DOHH2 (cell line): Measurements from ENCODE around the gene LY6G6F.

Experiments
- H3F3A ChIP-seq: fragments of 200-600 bp; sonication (generic), shearing (Covaris generic); 2 replicates; pipeline ENCODE4 v1.6.0; 2016; ENCODE audit warnings: antibody characterized with exemption, mild to moderate bottlenecking; ENCODE audit not compliant: control insufficient read depth, insufficient read depth
- H3K27ac ChIP-seq: fragments of 200-600 bp; sonication (generic); 2 replicates; pipeline ENCODE4 v1.5.1; 2014; ENCODE audit warnings: low read depth, mild to moderate bottlenecking, low read length, moderate library complexity
- H3K27me3 ChIP-seq: fragments of 200-600 bp; sonication (generic); 2 replicates; pipeline ENCODE4 v1.6.1; 2014; ENCODE audit warnings: mild to moderate bottlenecking, low read length, mixed read lengths; ENCODE audit not compliant: control insufficient read depth
- H3K36me3 ChIP-seq: fragments of 200-600 bp; sonication (generic); 2 replicates; pipeline ENCODE4 v1.6.1; 2014; ENCODE audit warnings: mild to moderate bottlenecking, low read length, moderate library complexity, mixed read lengths; ENCODE audit not compliant: control insufficient read depth
- H3K4me1 ChIP-seq: fragments of 200-600 bp; sonication (generic); 2 replicates; pipeline ENCODE4 v1.6.1; 2014; ENCODE audit warnings: mild to moderate bottlenecking, low read length, mixed read lengths; ENCODE audit not compliant: control insufficient read depth
- H3K4me2 ChIP-seq: fragments of 200-600 bp; sonication (generic); 2 replicates; pipeline ENCODE4 v1.6.0; 2014; ENCODE audit warnings: mild to moderate bottlenecking, low read length, moderate library complexity
- H3K4me3 ChIP-seq: fragments of 200-600 bp; sonication (generic); 2 replicates; pipeline ENCODE4 v1.5.1; 2014; ENCODE audit warnings: mild to moderate bottlenecking, low read length, mixed read lengths
- H3K79me2 ChIP-seq: fragments of 200-600 bp; sonication (generic); 2 replicates; pipeline ENCODE4 v1.6.1; 2014; ENCODE audit warnings: mild to moderate bottlenecking, low read length, mixed read lengths; ENCODE audit not compliant: control insufficient read depth
- H3K9me2 ChIP-seq: fragments of 200-600 bp; sonication (generic); replicated peaks from 2 replicates; pipeline ENCODE4 v1.6.1; 2014; ENCODE audit warnings: mild to moderate bottlenecking, low read length, mixed read lengths; ENCODE audit not compliant: control insufficient read depth
- H3K9me3 ChIP-seq: fragments of 200-600 bp; sonication (generic); 2 replicates; pipeline ENCODE4 v1.6.1; 2014; ENCODE audit warnings: antibody characterized with exemption, low read length, mixed read lengths; ENCODE audit not compliant: control insufficient read depth, insufficient read depth
- H4K20me1 ChIP-seq: fragments of 200-600 bp; sonication (generic); 2 replicates; pipeline ENCODE4 v1.6.0; 2014; ENCODE audit warnings: low read depth, mild to moderate bottlenecking, antibody characterized with exemption, low read length, moderate library complexity; ENCODE audit not compliant: control insufficient read depth, insufficient read depth
- CTCF ChIP-seq: fragments of 200-600 bp; sonication (generic); IDR thresholded peaks from one replicate; pipeline ENCODE4 v1.5.1; 2014; ENCODE audit warnings: antibody characterized with exemption, mild to moderate bottlenecking, low read depth, low read length; ENCODE audit not compliant: poor library complexity, severe bottlenecking
- EZH2phosphoT487 ChIP-seq: fragments of 200-600 bp; sonication (generic); IDR thresholded peaks from 2 replicates; pipeline ENCODE4 v1.6.1; 2017; ENCODE audit warnings: borderline replicate concordance, mild to moderate bottlenecking, antibody characterized with exemption, low read length, moderate library complexity, mixed read lengths

LY6G6F gene

GRCh38 chr6:31661262-31662123 lies 45.2 kb upstream of the LY6G6F start:
- H3K9me3 ChIP-seq = no peaks in the 10 kb centered on the region
- peak overlapping the region; percentile 92 for H3K4me2 ChIP-seq
- H3K9me2 ChIP-seq = no peaks in the 10 kb centered on the region
- TF ChIP-seq CTCF = peak; percentile 11
- TF ChIP-seq EZH2phosphoT487 = no peak
- H3K36me3 ChIP-seq = peaks cover 60% of the 10 kb centered on the region
- H3K79me2 ChIP-seq = peaks cover 71% of the 10 kb centered on the region
- H3K4me1 ChIP-seq = peaks cover 57% of the 10 kb centered on the region
- peaks cover 15% of the 10 kb centered on the region for H3F3A ChIP-seq
- peak overlapping the region; percentile 95 for H3K4me3 ChIP-seq
- peak overlapping the region; percentile 57 for H3K27ac ChIP-seq
- H4K20me1 ChIP-seq = no peaks in the 10 kb centered on the region
- H3K27me3 ChIP-seq = no peaks in the 10 kb centered on the region

- Histone ChIP-seq H3K9me2 (no peaks in the 10 kb centered on the region), H3K27ac (no peak overlapping the region), H3K36me3 (peaks cover 66% of the 10 kb centered on the region), H3K9me3 (no peaks in the 10 kb centered on the region), H3K4me2 (peak overlapping the region; percentile 34), H3F3A (peaks cover 15% of the 10 kb centered on the region), H3K79me2 (peaks cover 77% of the 10 kb centered on the region), H3K4me1 (peaks cover 64% of the 10 kb centered on the region), H3K27me3 (no peaks in the 10 kb centered on the region), H4K20me1 (no peaks in the 10 kb centered on the region), H3K4me3 (no peak overlapping the region)
- TF ChIP-seq EZH2phosphoT487 = no peak
- TF ChIP-seq CTCF = no peak
These were observed 44.4 kb upstream of the LY6G6F start for GRCh38 chr6:31662124-31662723.

- TF ChIP-seq EZH2phosphoT487 (no peak), CTCF (no peak)
- H3K4me1 ChIP-seq = peaks cover 63% of the 10 kb centered on the region
- no peak overlapping the region for H3K27ac ChIP-seq
- H3K9me2 ChIP-seq = no peaks in the 10 kb centered on the region
- H3K27me3 ChIP-seq = no peaks in the 10 kb centered on the region
- H4K20me1 ChIP-seq = peaks cover 4% of the 10 kb centered on the region; the same call in 1 of the 2 replicates
- H3K79me2 ChIP-seq = peaks cover 79% of the 10 kb centered on the region
- no peaks in the 10 kb centered on the region for H3K9me3 ChIP-seq
- H3K36me3 ChIP-seq = peaks cover 70% of the 10 kb centered on the region
- H3K4me2 ChIP-seq = peak overlapping the region; percentile 99
- peaks cover 11% of the 10 kb centered on the region for H3F3A ChIP-seq
- peak overlapping the region; percentile 95 for H3K4me3 ChIP-seq
These were observed 43.3 kb upstream of the LY6G6F start for GRCh38 chr6:31663126-31663960.
